Testis (tissue), 2 donors: ENCODE data around the gene ZNF611.

Experiments used
- POLR2A ChIP-seq: fragments of 450-650 bp; IDR thresholded peaks from one replicate; pipeline ENCODE4 v1.6.1; 2017; ENCODE audit warnings: antibody characterized with exemption, mild to moderate bottlenecking, moderate library complexity
- TF ChIP-seq, protein P1 (sequence below), 3 experiments: fragments of 450-650 bp in 2 of 3; fragments of 200-600 bp in 1 of 3; sonication (generic) in 1 of 3; IDR thresholded peaks; one replicate each; pipeline ENCODE4 v1.5.1; 2016 to 2019; ENCODE audit warnings: antibody characterized with exemption in 3 of 3, mild to moderate bottlenecking in 2 of 3, moderate library complexity in 1 of 3

DNA sequence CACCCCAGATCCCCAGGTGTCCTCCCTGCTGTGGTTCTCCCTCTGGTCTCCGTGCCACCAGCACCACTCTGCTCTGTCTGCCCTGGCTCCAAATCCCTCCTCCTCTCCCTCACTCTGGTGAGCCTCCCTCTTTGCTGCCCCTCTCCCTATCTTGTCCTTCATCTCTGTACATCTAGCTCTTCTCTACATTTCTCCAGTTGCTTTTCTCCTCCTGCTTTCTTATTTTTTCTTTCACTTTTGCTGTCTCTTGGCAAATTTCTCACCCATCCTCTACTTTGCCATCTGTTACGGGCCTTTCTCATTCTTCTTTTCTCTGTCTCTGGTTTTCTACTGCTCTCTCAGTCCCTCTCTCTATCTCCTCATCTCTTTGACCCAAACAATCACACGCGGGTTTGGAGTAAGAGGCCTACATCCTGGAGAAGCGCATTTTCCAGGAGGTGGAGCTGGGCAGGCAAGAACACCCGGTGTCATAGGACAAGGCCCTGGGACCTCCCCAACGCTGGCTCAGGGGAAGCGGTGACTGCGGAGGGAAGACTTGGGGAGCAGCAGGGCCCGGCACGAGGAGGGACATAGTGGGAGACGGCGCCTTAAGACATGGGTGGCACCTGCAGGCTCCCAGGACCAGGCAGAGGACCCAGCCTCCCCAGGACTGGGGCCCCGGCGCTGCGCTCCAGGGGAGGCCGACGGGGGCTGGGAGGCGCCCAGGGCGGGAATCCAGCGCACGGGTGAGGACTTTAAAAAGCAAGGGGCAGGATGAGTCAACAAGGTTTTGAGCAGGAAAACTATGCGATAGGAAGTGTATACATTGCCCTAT lies 9.9 kb downstream of the ZNF611 start:
- TF ChIP-seq, protein P1, sequence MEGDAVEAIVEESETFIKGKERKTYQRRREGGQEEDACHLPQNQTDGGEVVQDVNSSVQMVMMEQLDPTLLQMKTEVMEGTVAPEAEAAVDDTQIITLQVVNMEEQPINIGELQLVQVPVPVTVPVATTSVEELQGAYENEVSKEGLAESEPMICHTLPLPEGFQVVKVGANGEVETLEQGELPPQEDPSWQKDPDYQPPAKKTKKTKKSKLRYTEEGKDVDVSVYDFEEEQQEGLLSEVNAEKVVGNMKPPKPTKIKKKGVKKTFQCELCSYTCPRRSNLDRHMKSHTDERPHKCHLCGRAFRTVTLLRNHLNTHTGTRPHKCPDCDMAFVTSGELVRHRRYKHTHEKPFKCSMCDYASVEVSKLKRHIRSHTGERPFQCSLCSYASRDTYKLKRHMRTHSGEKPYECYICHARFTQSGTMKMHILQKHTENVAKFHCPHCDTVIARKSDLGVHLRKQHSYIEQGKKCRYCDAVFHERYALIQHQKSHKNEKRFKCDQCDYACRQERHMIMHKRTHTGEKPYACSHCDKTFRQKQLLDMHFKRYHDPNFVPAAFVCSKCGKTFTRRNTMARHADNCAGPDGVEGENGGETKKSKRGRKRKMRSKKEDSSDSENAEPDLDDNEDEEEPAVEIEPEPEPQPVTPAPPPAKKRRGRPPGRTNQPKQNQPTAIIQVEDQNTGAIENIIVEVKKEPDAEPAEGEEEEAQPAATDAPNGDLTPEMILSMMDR (IDR thresholded peaks at IDR 0.05), result no peak
- TF ChIP-seq POLR2A, result no peak
